ENCODE data around the gene MRPL24.

GRCh38 chr1:156694690-156694962, 46.3 kb downstream of the MRPL24 start:
- TF ChIP-seq, protein P1, sequence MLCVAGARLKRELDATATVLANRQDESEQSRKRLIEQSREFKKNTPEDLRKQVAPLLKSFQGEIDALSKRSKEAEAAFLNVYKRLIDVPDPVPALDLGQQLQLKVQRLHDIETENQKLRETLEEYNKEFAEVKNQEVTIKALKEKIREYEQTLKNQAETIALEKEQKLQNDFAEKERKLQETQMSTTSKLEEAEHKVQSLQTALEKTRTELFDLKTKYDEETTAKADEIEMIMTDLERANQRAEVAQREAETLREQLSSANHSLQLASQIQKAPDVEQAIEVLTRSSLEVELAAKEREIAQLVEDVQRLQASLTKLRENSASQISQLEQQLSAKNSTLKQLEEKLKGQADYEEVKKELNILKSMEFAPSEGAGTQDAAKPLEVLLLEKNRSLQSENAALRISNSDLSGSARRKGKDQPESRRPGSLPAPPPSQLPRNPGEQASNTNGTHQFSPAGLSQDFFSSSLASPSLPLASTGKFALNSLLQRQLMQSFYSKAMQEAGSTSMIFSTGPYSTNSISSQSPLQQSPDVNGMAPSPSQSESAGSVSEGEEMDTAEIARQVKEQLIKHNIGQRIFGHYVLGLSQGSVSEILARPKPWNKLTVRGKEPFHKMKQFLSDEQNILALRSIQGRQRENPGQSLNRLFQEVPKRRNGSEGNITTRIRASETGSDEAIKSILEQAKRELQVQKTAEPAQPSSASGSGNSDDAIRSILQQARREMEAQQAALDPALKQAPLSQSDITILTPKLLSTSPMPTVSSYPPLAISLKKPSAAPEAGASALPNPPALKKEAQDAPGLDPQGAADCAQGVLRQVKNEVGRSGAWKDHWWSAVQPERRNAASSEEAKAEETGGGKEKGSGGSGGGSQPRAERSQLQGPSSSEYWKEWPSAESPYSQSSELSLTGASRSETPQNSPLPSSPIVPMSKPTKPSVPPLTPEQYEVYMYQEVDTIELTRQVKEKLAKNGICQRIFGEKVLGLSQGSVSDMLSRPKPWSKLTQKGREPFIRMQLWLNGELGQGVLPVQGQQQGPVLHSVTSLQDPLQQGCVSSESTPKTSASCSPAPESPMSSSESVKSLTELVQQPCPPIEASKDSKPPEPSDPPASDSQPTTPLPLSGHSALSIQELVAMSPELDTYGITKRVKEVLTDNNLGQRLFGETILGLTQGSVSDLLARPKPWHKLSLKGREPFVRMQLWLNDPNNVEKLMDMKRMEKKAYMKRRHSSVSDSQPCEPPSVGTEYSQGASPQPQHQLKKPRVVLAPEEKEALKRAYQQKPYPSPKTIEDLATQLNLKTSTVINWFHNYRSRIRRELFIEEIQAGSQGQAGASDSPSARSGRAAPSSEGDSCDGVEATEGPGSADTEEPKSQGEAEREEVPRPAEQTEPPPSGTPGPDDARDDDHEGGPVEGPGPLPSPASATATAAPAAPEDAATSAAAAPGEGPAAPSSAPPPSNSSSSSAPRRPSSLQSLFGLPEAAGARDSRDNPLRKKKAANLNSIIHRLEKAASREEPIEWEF (IDR thresholded peaks at IDR 0.05; ENCODE audit: insufficient replicate concordance, low read depth, low read length) = no peak
- TF ChIP-seq, protein P2, sequence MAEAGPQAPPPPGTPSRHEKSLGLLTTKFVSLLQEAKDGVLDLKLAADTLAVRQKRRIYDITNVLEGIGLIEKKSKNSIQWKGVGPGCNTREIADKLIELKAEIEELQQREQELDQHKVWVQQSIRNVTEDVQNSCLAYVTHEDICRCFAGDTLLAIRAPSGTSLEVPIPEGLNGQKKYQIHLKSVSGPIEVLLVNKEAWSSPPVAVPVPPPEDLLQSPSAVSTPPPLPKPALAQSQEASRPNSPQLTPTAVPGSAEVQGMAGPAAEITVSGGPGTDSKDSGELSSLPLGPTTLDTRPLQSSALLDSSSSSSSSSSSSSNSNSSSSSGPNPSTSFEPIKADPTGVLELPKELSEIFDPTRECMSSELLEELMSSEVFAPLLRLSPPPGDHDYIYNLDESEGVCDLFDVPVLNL (IDR thresholded peaks at IDR 0.05; ENCODE audit: low read depth, low read length) = no peak
- TF ChIP-seq, protein P3, sequence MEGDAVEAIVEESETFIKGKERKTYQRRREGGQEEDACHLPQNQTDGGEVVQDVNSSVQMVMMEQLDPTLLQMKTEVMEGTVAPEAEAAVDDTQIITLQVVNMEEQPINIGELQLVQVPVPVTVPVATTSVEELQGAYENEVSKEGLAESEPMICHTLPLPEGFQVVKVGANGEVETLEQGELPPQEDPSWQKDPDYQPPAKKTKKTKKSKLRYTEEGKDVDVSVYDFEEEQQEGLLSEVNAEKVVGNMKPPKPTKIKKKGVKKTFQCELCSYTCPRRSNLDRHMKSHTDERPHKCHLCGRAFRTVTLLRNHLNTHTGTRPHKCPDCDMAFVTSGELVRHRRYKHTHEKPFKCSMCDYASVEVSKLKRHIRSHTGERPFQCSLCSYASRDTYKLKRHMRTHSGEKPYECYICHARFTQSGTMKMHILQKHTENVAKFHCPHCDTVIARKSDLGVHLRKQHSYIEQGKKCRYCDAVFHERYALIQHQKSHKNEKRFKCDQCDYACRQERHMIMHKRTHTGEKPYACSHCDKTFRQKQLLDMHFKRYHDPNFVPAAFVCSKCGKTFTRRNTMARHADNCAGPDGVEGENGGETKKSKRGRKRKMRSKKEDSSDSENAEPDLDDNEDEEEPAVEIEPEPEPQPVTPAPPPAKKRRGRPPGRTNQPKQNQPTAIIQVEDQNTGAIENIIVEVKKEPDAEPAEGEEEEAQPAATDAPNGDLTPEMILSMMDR (IDR thresholded peaks at IDR 0.05 in 2 of 3, conservative IDR thresholded peaks at IDR 0.05 in 1 of 3; ENCODE audit: control insufficient read depth in 2 of 3, extremely low read depth in 1 of 3, insufficient read depth in 1 of 3, low read depth in 3 of 3, low read length in 3 of 3) = no peak
- no peak for TF ChIP-seq CEBPB (IDR thresholded peaks at IDR 0.05; ENCODE audit: borderline replicate concordance in 1 of 2, low read depth in 2 of 2, low read length in 2 of 2)
- TF ChIP-seq HDAC6 (IDR thresholded peaks at IDR 0.05; ENCODE audit: unreplicated experiment) = no peak
- no peak for TF ChIP-seq EZH2 (IDR thresholded peaks at IDR 0.05; ENCODE audit: borderline replicate concordance, control insufficient read depth, low read depth, low read length)
- no peak for TF ChIP-seq POLR2A (IDR thresholded peaks at IDR 0.05; ENCODE audit: low read depth, low read length)
- TF ChIP-seq, protein P4, sequence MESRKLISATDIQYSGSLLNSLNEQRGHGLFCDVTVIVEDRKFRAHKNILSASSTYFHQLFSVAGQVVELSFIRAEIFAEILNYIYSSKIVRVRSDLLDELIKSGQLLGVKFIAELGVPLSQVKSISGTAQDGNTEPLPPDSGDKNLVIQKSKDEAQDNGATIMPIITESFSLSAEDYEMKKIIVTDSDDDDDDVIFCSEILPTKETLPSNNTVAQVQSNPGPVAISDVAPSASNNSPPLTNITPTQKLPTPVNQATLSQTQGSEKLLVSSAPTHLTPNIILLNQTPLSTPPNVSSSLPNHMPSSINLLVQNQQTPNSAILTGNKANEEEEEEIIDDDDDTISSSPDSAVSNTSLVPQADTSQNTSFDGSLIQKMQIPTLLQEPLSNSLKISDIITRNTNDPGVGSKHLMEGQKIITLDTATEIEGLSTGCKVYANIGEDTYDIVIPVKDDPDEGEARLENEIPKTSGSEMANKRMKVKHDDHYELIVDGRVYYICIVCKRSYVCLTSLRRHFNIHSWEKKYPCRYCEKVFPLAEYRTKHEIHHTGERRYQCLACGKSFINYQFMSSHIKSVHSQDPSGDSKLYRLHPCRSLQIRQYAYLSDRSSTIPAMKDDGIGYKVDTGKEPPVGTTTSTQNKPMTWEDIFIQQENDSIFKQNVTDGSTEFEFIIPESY (IDR thresholded peaks at IDR 0.05) = no peak
- no peak for TF ChIP-seq TAF1 (IDR thresholded peaks at IDR 0.05; ENCODE audit: borderline replicate concordance, low read depth, low read length)
- no peak for TF ChIP-seq NFYA (IDR thresholded peaks at IDR 0.05; ENCODE audit: borderline replicate concordance, low read depth, low read length)
- TF ChIP-seq TCF3 (IDR thresholded peaks at IDR 0.05; ENCODE audit: borderline replicate concordance, insufficient read depth, low read depth, low read length) = no peak
